Right lobe of liver (tissue), 6 donors: ENCODE data around the gene MUCL3. TPM values are rescaled to one million over a fixed set of nuclear protein-coding genes. Genes with fewer than 3 reads are reported as not detected.
A peak's percentile ranks its signal among the peaks of the same experiment; 100 is the strongest.

ENCODE experiments used
- ATAC-seq, 4 donors: fragments of 200-7000 bp; cut with Tn5 transposase; one replicate each; pipeline ENCODE4 v1.9.1; 2020; ENCODE audit warnings: mild to moderate bottlenecking in 4 of 4, moderate library complexity in 4 of 4
- DNase-seq, 3 donors: peaks; one replicate each; pipeline ENCODE4 v3.0.0-alpha.2; 2020
- H3K27ac ChIP-seq, 3 donors: fragments of 200-600 bp; one replicate each; pipeline ENCODE4 v1.8.0; 2022
- H3K27me3 ChIP-seq, 2 donors: fragments of 200-600 bp; one replicate each; pipeline ENCODE4 v1.8.0; 2022
- H3K36me3 ChIP-seq, 4 donors: fragments of 200-600 bp; sonication (generic) in 1 of 4; one replicate each; pipeline versions ENCODE4 v1.5.1 to v1.8.0; 2017 to 2022; ENCODE audit warnings: control low read depth in 1 of 4
- H3K4me1 ChIP-seq, 4 donors: fragments of 200-600 bp; sonication (generic) in 1 of 4; one replicate each; pipeline versions ENCODE4 v1.5.1 to v1.8.0; 2017 to 2022; ENCODE audit warnings: control low read depth in 1 of 4
- H3K4me3 ChIP-seq, 3 donors: fragments of 200-600 bp; one replicate each; pipeline ENCODE4 v1.8.0; 2022
- H3K9me3 ChIP-seq, 4 donors: fragments of 200-600 bp; sonication (generic) in 1 of 4; one replicate each; pipeline versions ENCODE4 v1.5.1 to v1.8.0; 2017 to 2022; ENCODE audit warnings: control low read depth in 1 of 4
- CTCF ChIP-seq, 4 donors: fragments of 200-600 bp in 3 of 4; fragments of 450-650 bp in 1 of 4; IDR thresholded peaks; one replicate each; pipeline versions ENCODE4 v1.5.1 to v1.8.0; 2016 to 2022; ENCODE audit warnings: antibody characterized with exemption in 4 of 4, mild to moderate bottlenecking in 2 of 4
- POLR2A ChIP-seq: fragments of 450-650 bp; IDR thresholded peaks from one replicate; pipeline ENCODE4 v1.6.1; 2017; ENCODE audit warnings: antibody characterized with exemption, mild to moderate bottlenecking
- WGBS: methylation state at CpG from one replicate; pipeline ENCODE4 v1.1.6; 2018; ENCODE audit warnings: low coverage, low lambda C conversion rate; ENCODE audit not compliant: insufficient coverage; ENCODE audit errors: missing lambda C conversion rate; 5-methylcytosine and 5-hydroxymethylcytosine counted together
- intact Hi-C, 2 donors: fragments of 100-400 bp; cut with DNase I; formaldehyde crosslinking; loops; one replicate each; pipeline versions ENCODE4 v1.11.2 to v1.14.1; 2022
- total RNA-seq, 6 experiments: library from RNA; depleted of rRNA in 2 of 6; stranded (reverse); fragments of >200 nt in 2 of 6; fragmentation: NEBNext Ultra II Directional in 3 of 6; extraction: Animal tissue kit (Norgen Biotek cat#: 25700) in 3 of 6; gene quantifications; one replicate each; pipeline versions ENCODE4 v1.1.0 to v1.2.4, GENCODE V29; 2016 to 2023
- donor health status: DM: no; HTN: yes; CAD: no.
- donor health status: DM: no; HTN: no; CAD: no.
- donor health status: DM: no; HTN: no; CAD: no.
- donor health status: DM: no; HTN: yes; CAD: no.
- donor health status: DM: no; HTN: yes; CAD: no.

The MUCL3 gene
- total RNA-seq, 6 experiments from 2014 or later: not detected

DNA sequence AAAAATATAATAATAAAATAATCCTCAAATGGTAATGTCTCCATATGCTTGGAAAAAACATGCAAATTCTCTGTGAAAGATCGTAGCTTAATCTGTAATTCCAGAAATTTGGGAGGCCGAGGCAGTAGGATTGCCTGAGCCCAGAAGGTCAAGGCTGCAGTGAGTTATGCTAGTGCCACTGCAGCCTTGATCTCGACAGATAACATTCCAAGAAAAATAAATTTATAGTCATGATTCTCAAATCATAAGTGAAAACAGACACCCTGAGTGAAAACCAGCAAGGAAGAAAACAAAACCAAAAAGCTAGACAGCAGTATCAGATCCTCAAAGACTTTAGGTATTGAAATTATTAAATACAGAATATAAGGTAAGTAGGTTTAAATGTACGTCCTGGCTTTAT is 38.9 kb downstream of the MUCL3 start:
- Histone ChIP-seq H3K36me3 (no peaks in the 10 kb centered on the region), H3K27ac (no peak overlapping the region), H3K27me3 (no peaks in the 10 kb centered on the region), H3K4me1 (peaks cover 0 to 3% (median 0%) of the 10 kb centered on the region in 4 donors), H3K4me3 (no peak overlapping the region), H3K9me3 (no peaks in the 10 kb centered on the region)
- DNase-seq (no peak), ATAC-seq (no peak)
- WGBS: 41% methylated on average over 4 of the region's 4 CpGs
- intact Hi-C loops: no loop called here
- TF ChIP-seq CTCF (IDR thresholded peaks at IDR 0.05) (no peak), POLR2A (no peak)

DNA sequence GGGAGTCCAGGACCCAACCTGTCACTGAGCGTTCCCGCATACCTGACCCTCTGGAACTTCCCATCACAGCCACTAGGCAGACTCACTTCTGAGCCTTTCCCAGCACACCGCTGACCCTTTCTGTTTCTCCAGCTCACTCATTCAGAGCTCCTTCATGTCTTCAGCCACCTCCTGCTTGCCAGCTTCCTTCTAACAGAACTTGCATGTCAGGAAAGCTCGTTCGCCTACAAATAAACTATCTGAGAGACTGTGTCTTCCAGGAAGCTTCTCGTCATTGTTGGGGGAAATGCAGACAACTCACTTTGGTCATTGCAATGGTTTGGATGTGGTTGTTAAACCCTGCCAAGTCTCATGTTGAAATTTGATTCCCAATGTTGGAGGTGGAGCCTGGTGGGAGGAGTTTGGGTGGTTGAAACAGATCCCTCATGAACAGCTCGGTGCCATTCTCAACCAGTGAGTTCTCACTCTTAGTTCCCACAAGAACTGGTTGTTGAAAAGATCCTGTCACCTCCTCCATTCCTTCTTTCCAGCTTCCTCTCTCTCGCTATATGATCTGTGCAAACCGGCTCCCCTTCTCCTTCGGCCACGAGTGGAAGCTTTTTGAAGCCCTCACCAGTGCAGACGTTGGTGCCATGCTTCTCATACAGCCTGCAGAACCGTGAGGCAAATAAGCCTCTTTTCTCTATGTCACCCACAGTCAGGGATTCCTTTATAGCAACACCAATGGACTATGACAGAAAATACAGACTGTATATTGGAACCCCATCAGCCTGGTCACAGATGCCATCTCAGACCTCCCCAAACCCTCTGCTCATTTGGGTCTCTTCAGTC is 41.4 kb downstream of the MUCL3 start:
- ATAC-seq: peak; percentile 81 to 93 (median 82)
- peak overlapping the region in 1 of 3 donors; percentile 19 for H3K4me3 ChIP-seq
- peaks cover 0 to 3% (median 0%) of the 10 kb centered on the region in 4 donors for H3K4me1 ChIP-seq
- 15% methylated on average over 12 of the region's 13 CpGs for WGBS
- no peak for TF ChIP-seq POLR2A
- TF ChIP-seq CTCF (IDR thresholded peaks at IDR 0.05): peak in 3 of 4 donors; percentile 3 to 27 (median 9)
- H3K9me3 ChIP-seq: no peaks in the 10 kb centered on the region
- no peak overlapping the region for H3K27ac ChIP-seq
- H3K27me3 ChIP-seq: no peaks in the 10 kb centered on the region
- intact Hi-C loops: no loop called here
- no peaks in the 10 kb centered on the region for H3K36me3 ChIP-seq
- DNase-seq: no peak

DNA sequence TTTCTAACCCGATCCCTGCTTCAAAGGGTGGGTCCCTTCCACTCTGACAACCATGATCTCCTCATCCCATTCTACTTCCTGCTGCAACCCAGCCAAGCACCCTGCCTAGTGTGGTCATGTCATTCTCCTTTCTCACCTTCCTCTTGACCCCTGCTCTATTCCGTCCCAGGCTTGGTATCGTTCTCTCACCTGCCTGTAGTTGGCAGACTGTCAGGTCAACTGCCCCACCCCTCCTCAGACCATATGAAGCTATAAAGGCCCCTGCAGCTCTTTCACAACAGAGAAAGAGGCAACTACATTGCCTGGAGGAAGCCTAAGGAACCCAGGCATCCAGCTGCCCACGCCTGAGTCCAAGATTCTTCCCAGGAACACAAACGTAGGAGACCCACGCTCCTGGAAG is 42.7 kb downstream of the MUCL3 start, which contains the start of gene MUC21:
MUC21 (plus strand) TSS at position 280 of the 400 bp plus-strand sequence. CDS start 241 bp downstream, outside the sequence.
- Histone ChIP-seq H3K4me3 (no peak within 1 kb of the TSS), H3K36me3 (no peaks in the 10 kb centered on the region), H3K27me3 (no peaks in the 10 kb centered on the region), H3K9me3 (no peaks in the 10 kb centered on the region), H3K4me1 (peaks cover 0 to 3% (median 0%) of the 10 kb centered on the region in 4 donors), H3K27ac (no peak within 1 kb of the TSS)
- WGBS: 61% methylated on average over 6 of the region's 6 CpGs
- TF ChIP-seq POLR2A (no peak), CTCF (IDR thresholded peaks at IDR 0.05) (no peak)
- no peak for ATAC-seq
- no peak for DNase-seq
- intact Hi-C loops: no loop called here

- H3K9me3 ChIP-seq: no peaks in the 10 kb centered on the region
- no peaks in the 10 kb centered on the region for H3K36me3 ChIP-seq
- intact Hi-C loops: no loop called here
- no peak for ATAC-seq
- no peaks in the 10 kb centered on the region for H3K27me3 ChIP-seq
- H3K27ac ChIP-seq: no peak overlapping the region
- no peak for TF ChIP-seq CTCF (IDR thresholded peaks at IDR 0.05)
- TF ChIP-seq POLR2A: no peak
- no peak for DNase-seq
- WGBS: 68% methylated on average over 5 of the region's 5 CpGs
- H3K4me1 ChIP-seq: peaks cover 0 to 3% (median 0%) of the 10 kb centered on the region in 4 donors
- H3K4me3 ChIP-seq: no peak overlapping the region
These were observed 44.7 kb downstream of the MUCL3 start for GRCh38 chr6:30985490-30985889.
